ENCODE data around the gene CHD2.
"Not testable (repeated sequence)": the region's sequence is repeated elsewhere in the genome, so short reads cannot be mapped to it uniquely, and the experiment has no call there.

The CHD2 gene

GRCh38 chr15:93046120-93046519, 146.0 kb downstream of the CHD2 start:
- DNase-seq (ENCODE audit: low read depth in 3 of 3, low spot score in 1 of 3) = no peak

GRCh38 chr15:93046721-93047120, 146.6 kb downstream of the CHD2 start:
- DNase-seq (ENCODE audit: low read depth in 3 of 3, low spot score in 1 of 3) = no peak

GRCh38 chr15:93047621-93048425, 147.7 kb downstream of the CHD2 start:
- DNase-seq (ENCODE audit: low read depth in 3 of 3, low spot score in 1 of 3) = no peak

- DNase-seq (ENCODE audit: low read depth in 3 of 3, low spot score in 1 of 3) = no peak
Measured at GRCh38 chr15:93048426-93048721, 148.2 kb downstream of the CHD2 start.

- no peak for DNase-seq (ENCODE audit: low read depth in 3 of 3, low spot score in 1 of 3)
Measured at GRCh38 chr15:93048759-93049161, 148.6 kb downstream of the CHD2 start.

- DNase-seq (ENCODE audit: low read depth in 3 of 3, low spot score in 1 of 3) = no peak
Measured at GRCh38 chr15:93049233-93049632, 149.1 kb downstream of the CHD2 start.

- DNase-seq (ENCODE audit: low read depth in 3 of 3, low spot score in 1 of 3) = no peak
Measured at GRCh38 chr15:93049914-93050578, 149.9 kb downstream of the CHD2 start.

- DNase-seq (ENCODE audit: low read depth in 3 of 3, low spot score in 1 of 3) = no peak
Measured at GRCh38 chr15:93050648-93051047, 150.5 kb downstream of the CHD2 start.

GRCh38 chr15:93051236-93052089, 151.3 kb downstream of the CHD2 start:
- no peak for DNase-seq (ENCODE audit: low read depth in 3 of 3, low spot score in 1 of 3)

GRCh38 chr15:93052090-93052879, 152.2 kb downstream of the CHD2 start:
- DNase-seq (ENCODE audit: low read depth in 3 of 3, low spot score in 1 of 3) = no peak

GRCh38 chr15:93055211-93055610, 155.1 kb downstream of the CHD2 start:
- DNase-seq (ENCODE audit: low read depth in 3 of 3, low spot score in 1 of 3) = no peak

- DNase-seq (ENCODE audit: low read depth in 3 of 3, low spot score in 1 of 3) = no peak
Measured at GRCh38 chr15:93056836-93057235, 156.7 kb downstream of the CHD2 start.

- no peak for DNase-seq (ENCODE audit: low read depth in 3 of 3, low spot score in 1 of 3)
Measured at GRCh38 chr15:93057618-93058017, 157.5 kb downstream of the CHD2 start.

- DNase-seq (ENCODE audit: low read depth in 3 of 3, low spot score in 1 of 3) = no peak
Measured at GRCh38 chr15:93058128-93058527, 158.0 kb downstream of the CHD2 start.

GRCh38 chr15:93058904-93059427, 158.8 kb downstream of the CHD2 start:
- DNase-seq (ENCODE audit: low read depth in 3 of 3, low spot score in 1 of 3) = no peak

GRCh38 chr15:93059442-93059841, 159.3 kb downstream of the CHD2 start:
- no peak for DNase-seq (ENCODE audit: low read depth in 3 of 3, low spot score in 1 of 3)

- no peak for DNase-seq (ENCODE audit: low read depth in 3 of 3, low spot score in 1 of 3)
Measured at GRCh38 chr15:93060336-93061248, 160.5 kb downstream of the CHD2 start.

- DNase-seq (ENCODE audit: low read depth in 3 of 3, low spot score in 1 of 3) = not testable (repeated sequence)
Measured at GRCh38 chr15:93062628-93063261, 162.6 kb downstream of the CHD2 start.

GRCh38 chr15:93063262-93063671, 163.1 kb downstream of the CHD2 start:
- no peak for DNase-seq (ENCODE audit: low read depth in 3 of 3, low spot score in 1 of 3)
